ENCODE measurements around the gene USP43.

DNA sequence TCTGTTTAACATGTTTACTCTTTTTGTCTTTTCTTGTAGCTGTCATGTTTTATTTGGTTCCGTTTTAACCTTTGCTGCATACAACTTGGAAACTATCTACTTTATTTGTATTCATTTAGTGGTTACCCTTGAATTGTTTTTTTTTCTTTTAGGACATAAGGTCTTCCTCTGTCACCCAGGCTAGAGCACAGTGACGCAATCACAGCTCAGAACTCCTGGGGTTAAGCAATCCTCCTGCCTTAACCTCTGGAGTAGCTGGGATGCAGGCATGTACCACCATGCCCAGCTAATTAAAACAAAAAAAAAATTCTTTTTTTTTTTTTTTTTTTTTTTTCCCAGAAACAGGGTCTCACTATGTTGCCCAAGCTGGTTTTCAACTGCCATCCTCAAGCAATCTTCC, 29.8 kb upstream of the USP43 start:
- TF ChIP-seq, protein P1, sequence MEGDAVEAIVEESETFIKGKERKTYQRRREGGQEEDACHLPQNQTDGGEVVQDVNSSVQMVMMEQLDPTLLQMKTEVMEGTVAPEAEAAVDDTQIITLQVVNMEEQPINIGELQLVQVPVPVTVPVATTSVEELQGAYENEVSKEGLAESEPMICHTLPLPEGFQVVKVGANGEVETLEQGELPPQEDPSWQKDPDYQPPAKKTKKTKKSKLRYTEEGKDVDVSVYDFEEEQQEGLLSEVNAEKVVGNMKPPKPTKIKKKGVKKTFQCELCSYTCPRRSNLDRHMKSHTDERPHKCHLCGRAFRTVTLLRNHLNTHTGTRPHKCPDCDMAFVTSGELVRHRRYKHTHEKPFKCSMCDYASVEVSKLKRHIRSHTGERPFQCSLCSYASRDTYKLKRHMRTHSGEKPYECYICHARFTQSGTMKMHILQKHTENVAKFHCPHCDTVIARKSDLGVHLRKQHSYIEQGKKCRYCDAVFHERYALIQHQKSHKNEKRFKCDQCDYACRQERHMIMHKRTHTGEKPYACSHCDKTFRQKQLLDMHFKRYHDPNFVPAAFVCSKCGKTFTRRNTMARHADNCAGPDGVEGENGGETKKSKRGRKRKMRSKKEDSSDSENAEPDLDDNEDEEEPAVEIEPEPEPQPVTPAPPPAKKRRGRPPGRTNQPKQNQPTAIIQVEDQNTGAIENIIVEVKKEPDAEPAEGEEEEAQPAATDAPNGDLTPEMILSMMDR (IDR thresholded peaks at IDR 0.05; ENCODE audit: low read depth, low read length), result no peak
- TF ChIP-seq EZH2phosphoT487 (IDR thresholded peaks at IDR 0.05; ENCODE audit: low read depth), result no peak

Measured in OCI-LY3 (cell line).